Progenitor cell of endocrine pancreas (in vitro differentiated cells): ENCODE measurements around the gene TGM3. TPM values are rescaled to one million over a fixed set of nuclear protein-coding genes. Genes with fewer than 3 reads are reported as not detected.

Source experiments
- DNase-seq: peaks from one replicate; pipeline ENCODE4 v3.0.0; 2021; ENCODE audit warnings: low spot score; ENCODE audit not compliant: unreplicated experiment
- H3K27ac Mint-ChIP-seq: 2 replicates; pipeline ENCODE4 v1.8.0; 2021; ENCODE audit warnings: mild to moderate bottlenecking, moderate library complexity, mixed read lengths
- H3K27me3 Mint-ChIP-seq: 2 replicates; pipeline ENCODE4 v1.8.0; 2021; ENCODE audit warnings: mixed read lengths
- H3K36me3 Mint-ChIP-seq: 2 replicates; pipeline ENCODE4 v1.8.0; 2022; ENCODE audit warnings: mixed read lengths; ENCODE audit not compliant: insufficient read depth
- H3K4me1 Mint-ChIP-seq: 2 replicates; pipeline ENCODE4 v1.8.0; 2021; ENCODE audit warnings: low read depth, mixed read lengths
- H3K4me3 Mint-ChIP-seq: 2 replicates; pipeline ENCODE4 v1.8.0; 2021; ENCODE audit warnings: low read depth, mild to moderate bottlenecking, moderate library complexity, mixed read lengths
- H3K9me3 Mint-ChIP-seq: 2 replicates; pipeline ENCODE4 v1.8.0; 2021; ENCODE audit warnings: low read depth, mixed read lengths
- total RNA-seq: library from RNA; stranded (reverse); gene quantifications from 2 replicates; pipeline ENCODE4 v1.2.1, GENCODE V29; 2021
- TF ChIP-seq, protein P1 (sequence below): fragments of 200-600 bp; sonication (generic); IDR thresholded peaks from one replicate; pipeline ENCODE4 v1.5.0; 2021; ENCODE audit warnings: antibody characterized with exemption, mild to moderate bottlenecking; ENCODE audit not compliant: unreplicated experiment

Gene TGM3
- total RNA-seq, 1 donor from 2014 or later: 0.22 TPM

DNA sequence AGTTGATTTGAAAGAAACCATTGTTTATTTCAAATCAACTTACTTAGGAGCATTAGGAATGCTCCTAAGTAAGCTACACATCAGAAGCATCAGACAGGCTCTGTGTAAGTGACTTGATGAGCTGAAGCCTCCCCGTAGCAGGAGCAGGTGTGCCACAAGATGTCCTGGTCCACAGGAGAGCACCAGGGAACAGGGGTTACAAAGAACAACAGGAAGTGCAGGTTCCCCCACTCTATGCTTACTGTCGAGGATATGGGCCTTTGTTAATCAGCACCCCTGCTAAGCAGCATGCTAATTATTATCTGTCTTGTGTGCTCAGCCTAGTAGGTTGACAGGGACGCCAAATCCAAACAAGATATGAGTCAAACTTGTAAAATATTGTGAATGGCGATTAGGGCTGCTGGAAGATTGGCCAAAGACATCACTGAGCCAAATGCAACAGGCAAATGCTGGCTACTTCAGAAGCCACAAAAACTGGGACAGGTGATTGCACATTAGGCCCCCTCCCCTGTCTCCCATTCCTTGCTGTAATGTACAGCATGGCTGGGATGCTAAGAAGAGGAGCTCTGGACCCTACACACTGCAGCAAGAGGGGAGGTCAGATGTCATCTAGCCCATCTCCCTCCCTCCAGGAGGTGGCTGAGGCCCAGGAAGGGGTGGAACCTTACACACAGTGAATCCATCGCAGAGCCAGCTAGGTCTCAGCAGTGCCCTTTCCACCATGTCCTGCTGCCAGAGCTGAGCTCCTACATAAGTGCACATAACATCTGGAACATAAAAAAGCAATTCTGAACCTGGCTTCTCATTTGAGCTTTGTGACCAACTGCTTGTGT, 939 bp downstream of the TGM3 start:
- Mint-ChIP-seq H3K9me3 (no peaks in the 10 kb centered on the region), H3K27ac (peak overlapping the region; percentile 86), H3K4me1 (peaks cover 21% of the 10 kb centered on the region), H3K27me3 (peaks cover 5% of the 10 kb centered on the region), H3K36me3 (no peaks in the 10 kb centered on the region), H3K4me3 (no peak overlapping the region)
- DNase-seq: no peak
- TF ChIP-seq, protein P1, sequence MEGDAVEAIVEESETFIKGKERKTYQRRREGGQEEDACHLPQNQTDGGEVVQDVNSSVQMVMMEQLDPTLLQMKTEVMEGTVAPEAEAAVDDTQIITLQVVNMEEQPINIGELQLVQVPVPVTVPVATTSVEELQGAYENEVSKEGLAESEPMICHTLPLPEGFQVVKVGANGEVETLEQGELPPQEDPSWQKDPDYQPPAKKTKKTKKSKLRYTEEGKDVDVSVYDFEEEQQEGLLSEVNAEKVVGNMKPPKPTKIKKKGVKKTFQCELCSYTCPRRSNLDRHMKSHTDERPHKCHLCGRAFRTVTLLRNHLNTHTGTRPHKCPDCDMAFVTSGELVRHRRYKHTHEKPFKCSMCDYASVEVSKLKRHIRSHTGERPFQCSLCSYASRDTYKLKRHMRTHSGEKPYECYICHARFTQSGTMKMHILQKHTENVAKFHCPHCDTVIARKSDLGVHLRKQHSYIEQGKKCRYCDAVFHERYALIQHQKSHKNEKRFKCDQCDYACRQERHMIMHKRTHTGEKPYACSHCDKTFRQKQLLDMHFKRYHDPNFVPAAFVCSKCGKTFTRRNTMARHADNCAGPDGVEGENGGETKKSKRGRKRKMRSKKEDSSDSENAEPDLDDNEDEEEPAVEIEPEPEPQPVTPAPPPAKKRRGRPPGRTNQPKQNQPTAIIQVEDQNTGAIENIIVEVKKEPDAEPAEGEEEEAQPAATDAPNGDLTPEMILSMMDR: no peak

DNA sequence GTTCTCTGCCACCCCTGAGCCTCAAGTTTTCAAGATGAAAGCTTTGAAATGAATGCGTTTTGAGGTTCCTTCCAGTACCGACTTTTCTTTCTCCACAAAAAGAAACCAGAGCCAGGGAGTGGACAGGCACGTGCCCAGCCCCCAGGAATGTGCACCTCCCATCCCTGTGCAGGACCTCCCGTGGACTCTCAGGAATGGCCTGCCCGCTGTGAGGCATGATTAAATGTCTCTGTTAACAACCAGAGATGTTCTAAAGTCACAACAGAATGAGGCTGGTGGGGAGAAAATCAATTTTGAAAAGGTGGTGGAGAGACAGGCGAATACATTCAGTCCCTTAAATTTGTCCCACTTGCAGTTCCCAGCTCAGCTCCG, 1.5 kb downstream of the TGM3 start:
- Mint-ChIP-seq H3K4me3 (no peak overlapping the region), H3K27me3 (peaks cover 5% of the 10 kb centered on the region), H3K27ac (peak overlapping the region; percentile 86), H3K9me3 (no peaks in the 10 kb centered on the region), H3K4me1 (peaks cover 21% of the 10 kb centered on the region), H3K36me3 (no peaks in the 10 kb centered on the region)
- DNase-seq: no peak
- TF ChIP-seq, protein P1: no peak

DNA sequence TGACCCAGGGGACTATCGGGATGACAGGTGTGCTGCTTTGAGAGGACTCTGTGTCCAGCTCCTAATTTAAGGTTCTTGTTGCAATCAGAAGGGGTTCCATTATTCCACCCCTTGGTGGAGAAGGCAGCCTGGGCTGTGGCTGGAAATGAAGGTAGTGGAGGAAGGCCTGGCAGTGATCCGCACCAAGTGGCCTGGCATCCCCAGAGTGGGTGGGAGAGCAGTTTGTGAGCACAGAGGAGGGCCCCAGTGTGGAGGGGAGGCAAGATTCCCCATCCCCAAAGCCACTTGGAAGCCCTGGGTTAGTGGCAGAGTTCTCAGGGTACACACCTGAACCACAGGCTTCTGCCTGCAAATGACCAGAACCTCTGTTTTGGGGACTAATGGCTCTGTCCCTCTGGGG, 2.3 kb downstream of the TGM3 start:
- Mint-ChIP-seq H3K4me3 (no peak overlapping the region), H3K27me3 (peaks cover 5% of the 10 kb centered on the region), H3K36me3 (no peaks in the 10 kb centered on the region), H3K4me1 (peaks cover 21% of the 10 kb centered on the region), H3K9me3 (no peaks in the 10 kb centered on the region), H3K27ac (peak overlapping the region; percentile 86)
- DNase-seq: no peak
- TF ChIP-seq, protein P1: no peak

DNA sequence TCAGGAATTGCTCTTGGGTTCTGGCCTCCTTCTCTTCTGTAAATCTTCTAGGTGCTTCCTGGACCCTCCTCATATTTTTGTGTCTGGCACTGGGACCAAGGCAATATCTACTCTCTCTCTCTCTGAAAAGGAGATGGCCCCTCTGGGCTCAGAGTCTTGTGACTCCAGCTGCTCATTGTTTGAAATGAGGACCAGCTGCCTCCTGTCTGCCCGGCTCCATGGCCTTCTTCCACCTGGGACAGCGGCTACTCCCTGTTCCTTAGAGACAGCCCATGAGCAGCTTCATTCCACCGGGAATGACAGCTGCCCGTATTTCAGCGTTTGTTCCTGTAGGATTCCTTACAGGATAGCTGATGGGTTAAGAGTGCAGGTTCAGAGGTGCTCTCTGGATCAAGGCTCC, 2.9 kb downstream of the TGM3 start:
- no peak overlapping the region for H3K27ac Mint-ChIP-seq
- no peaks in the 10 kb centered on the region for H3K36me3 Mint-ChIP-seq

DNA sequence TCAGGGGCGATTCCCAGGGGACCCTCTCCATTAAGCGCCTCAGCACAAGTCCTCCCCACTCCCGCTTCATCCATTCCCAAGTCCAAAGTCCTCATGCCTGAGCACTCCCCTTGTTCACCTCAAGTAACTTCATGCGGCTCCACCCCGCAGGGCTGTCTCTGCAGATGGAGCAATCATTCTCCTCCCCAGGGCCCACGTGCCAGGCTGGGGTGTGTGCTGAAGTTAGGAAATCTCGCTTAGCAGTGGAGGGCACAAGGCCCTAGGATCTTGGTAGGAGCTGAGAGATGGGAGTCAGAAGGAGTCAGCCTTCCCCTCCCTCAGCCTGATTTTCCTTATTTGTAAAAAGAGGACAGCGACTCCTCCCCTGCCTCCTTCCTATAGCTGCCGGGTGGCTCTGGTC, 3.5 kb downstream of the TGM3 start:
- Mint-ChIP-seq H3K36me3 (no peaks in the 10 kb centered on the region), H3K4me1 (peaks cover 19% of the 10 kb centered on the region), H3K4me3 (no peak overlapping the region), H3K9me3 (no peaks in the 10 kb centered on the region), H3K27ac (no peak overlapping the region), H3K27me3 (peaks cover 10% of the 10 kb centered on the region)
- no peak for DNase-seq
- TF ChIP-seq, protein P1: no peak

More for the DNA sequence above, 2.9 kb downstream of the TGM3 start:
- Mint-ChIP-seq H3K9me3 (no peaks in the 10 kb centered on the region), H3K4me1 (peaks cover 21% of the 10 kb centered on the region), H3K4me3 (no peak overlapping the region), H3K27me3 (peaks cover 5% of the 10 kb centered on the region)
- no peak for DNase-seq
- TF ChIP-seq, protein P1: no peak
